Ureter (tissue), 1 donor: Measurements from ENCODE around the gene CD81. TPM values are rescaled to one million over a fixed set of nuclear protein-coding genes. Genes with fewer than 3 reads are reported as not detected.

ENCODE experiments used
- DNase-seq: peaks from one replicate; pipeline ENCODE4 v3.0.0-alpha.2; 2020; ENCODE audit warnings: low spot score
- total RNA-seq: library from RNA; stranded (reverse); gene quantifications from one replicate; pipeline ENCODE4 v1.2.4, GENCODE V29; 2023
- donor health status: DM: yes; HTN: yes; CAD: no.

The CD81 gene
- total RNA-seq, 1 donor from 2014 or later = 831 TPM

DNA sequence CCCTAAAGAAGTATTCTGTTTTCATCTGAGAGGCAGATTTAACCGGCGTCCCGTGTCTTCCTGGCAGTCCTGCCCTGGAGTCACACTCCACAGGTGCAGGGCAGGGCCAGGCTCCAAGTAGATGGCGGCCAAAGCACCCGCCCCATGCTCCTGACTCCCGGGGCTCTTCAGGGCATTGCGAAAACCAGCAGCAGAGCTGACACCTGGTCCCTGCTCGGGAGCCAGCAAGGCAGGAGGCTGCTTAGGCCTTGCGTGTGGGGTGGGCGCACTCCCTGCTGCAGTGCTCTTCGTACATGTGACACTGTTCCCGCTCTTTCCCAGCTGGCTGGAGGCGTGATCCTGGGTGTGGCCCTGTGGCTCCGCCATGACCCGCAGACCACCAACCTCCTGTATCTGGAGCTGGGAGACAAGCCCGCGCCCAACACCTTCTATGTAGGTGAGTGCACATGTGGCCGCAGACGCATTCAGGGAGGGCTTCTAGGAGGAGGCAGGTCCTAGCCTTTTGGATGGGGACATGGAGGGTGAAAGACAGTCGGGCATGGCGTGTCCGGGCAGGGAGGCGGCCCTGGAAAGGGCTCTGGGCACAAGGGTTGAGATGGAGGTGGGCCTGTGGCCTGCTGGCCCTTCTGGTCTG, 13.1 kb downstream of the CD81 start:
- no peak for DNase-seq

DNA sequence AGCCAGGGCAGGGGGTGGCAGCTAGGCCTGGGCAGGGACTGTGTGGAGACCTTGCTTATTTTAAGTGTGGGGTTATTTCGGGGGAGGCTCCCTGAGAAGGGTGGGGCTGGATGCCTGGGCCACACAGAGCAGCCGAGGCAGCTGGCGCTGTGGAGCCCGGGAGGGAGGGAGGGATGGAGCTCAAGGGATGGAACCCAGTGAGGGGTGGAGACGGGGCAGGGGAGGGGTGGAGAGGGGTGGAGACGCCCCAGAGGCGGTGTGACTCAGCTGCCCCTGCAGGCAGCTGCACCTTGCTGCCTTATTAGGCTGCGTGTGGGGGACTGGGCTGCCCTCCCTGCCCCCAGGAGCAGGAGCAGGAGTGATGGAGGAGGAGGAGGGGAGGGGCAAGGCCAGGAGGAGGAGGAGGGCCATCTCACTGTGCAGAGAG, 13.6 kb downstream of the CD81 start:
- DNase-seq = peak; percentile 73

DNA sequence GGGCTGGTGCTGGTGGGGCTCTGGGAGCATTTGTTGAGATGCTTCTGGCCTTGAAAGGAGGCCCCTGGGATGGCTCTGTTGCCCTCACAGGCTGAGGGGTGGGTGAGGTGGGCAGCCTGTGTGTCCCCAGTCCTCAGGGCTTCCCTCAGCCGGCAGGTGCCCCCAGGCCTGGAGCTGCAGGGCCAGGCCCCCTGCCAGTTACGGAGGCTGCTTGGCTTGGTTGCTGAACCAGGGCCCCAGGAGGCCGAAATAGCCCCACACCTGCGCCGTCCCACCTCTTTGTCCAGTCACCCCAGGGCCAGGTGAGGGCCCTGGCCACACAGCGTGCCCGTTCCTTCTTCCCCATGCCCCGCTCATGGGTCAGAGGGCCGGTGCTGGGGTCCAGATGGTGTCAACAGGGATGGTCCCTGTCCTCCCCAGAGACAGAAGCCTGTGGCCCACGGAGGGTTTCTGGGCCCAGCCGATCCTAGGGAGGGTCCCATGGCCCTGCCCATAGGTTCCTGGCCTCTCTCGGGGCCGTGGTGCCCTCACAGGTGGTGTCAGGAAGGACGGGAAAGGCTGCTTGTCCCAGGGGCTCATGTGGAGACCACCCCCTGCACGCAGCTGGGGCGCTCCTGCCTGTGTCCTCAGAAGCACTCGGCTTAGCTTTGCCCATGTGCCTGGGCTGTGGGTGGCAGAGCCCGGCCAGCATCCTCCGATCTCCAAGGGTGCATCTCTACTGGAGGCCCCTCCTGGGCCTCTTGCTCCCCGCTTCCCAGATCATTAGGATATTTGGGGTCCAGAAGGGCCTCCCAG, 14.3 kb downstream of the CD81 start:
- no peak for DNase-seq

DNA sequence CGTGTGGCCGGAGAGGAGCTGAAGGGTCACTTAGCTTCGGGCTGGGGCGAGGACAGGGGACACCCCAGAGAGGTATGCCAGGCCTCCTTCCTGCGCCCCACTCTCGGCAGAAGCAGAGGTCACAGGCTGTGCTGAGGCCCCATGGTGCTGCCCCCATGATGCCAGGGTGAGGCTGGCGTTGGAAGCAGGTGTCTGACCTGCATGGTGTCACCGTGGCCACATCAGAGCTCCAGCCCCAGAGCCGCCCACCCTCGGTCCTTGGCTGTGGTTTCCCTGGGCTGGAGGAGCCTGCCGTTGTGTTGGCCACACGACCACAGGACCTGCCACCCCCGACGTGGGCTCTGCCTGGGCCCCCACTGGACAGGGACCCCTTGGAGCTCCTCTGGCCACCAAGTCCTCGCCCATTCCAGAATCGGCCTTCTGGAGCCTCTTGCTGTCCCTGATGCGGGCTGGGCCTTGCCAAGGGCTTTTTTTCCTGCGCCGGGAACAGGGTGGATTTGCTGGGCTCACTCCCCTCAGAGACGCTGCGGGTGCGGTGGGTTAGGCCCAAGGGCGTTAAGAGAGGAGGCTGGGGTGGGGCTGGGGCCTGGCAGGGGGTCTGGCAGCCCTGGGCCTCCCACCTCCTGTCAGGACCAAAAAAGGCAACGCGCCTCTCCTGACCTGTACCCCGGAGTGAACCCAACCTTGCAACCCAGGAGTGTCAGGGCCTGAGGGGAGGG, 15.3 kb downstream of the CD81 start:
- no peak for DNase-seq

DNA sequence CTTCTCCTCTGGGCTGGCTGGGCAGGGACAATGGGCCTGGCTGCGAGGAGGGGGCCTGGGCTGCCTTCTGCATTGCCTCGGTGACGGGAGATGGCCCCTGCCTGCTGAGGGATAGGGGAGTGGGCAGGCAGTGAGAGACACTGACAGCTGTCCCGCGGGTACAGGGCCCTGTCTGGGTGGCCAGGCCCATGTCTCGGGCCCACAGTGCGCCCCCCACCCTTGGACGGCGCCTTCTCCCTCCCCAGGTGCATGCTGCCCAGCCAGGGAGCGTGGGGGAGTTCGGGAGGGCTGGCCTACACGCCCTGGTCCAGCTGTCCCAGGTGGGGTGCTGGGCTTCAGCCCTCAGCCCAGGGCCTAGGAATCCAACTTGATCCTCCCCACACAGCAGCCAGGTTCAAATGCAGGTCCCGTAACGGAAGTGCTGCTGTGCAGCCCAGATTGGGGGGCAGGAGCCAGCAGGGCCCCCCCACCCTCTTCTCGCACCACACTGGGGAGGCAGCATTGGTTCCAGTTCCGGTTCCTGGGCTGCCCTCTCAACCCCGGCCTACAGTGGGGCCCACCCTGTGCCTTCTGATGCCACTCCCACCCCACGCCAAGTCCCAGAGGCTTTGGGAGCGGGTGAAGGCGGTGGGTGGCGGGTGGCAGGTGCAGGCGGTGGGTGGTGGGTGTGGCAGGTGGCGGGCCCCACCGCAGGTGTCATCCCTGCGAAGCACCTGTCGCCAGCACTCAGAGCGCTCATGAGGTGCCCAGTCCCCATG, 16.2 kb downstream of the CD81 start:
- no peak for DNase-seq

DNA sequence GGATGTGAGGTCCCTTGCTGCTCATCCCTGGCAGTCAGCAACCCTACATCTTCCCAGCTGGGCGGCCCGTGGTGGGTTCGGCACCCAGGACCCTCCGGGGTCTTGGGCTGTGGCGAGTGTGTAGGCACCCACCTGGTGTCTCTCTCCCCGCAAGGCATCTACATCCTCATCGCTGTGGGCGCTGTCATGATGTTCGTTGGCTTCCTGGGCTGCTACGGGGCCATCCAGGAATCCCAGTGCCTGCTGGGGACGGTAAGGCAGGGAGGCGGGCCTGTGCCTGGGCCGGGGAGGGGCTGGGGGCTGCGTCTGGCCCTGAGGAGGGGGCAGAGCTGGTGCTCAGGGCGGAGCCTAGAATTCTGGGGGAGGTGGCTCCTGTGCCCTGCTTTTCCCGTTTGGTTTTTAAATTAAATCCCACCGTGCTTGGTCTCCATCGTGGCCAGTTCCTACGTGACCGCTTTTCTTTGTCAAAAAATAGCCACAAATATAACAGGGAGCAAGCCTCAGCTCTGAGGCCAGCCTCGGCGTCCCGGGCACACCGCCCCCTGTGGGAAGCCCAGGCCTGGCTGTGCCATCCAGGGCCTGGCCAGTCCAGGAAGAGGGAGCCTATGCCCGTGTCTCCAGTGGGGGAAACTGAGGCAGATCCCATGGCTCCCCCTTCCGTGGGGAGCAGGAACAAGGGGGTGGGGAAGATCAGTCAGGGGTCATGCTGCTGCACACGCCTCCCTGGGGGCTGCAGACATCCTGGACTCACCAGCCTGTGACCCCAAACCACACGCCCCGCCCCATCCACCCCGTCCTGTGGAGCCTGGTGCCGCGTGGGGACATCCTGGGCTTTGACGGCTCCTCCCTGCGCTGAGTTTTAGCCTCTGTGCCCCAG, 17.1 kb downstream of the CD81 start:
- DNase-seq = no peak

GRCh38 chr11:2394818-2395105, 17.7 kb downstream of the CD81 start:
- DNase-seq = no peak

DNA sequence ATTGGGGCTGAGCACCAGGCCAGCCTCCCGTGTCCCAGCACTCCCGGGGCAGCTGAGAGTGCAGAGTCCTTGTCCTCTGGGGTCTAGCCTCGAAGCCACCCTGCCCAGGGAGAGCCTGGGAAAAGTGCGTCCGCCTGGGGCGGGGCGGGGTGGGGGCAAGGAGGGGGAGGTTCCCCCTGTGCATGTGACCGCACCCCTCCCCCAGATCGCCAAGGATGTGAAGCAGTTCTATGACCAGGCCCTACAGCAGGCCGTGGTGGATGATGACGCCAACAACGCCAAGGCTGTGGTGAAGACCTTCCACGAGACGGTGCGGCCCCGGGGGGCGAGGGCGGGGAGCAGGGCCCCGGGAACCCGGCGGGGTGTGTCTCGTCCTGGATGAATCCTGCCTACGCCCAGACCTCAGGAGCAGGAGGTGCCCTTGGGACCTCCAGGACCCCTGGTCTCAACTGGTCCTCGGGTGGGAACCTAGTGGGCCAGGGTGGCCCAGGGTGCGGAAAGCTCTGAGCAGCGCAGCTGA, 18.2 kb downstream of the CD81 start:
- no peak for DNase-seq

DNA sequence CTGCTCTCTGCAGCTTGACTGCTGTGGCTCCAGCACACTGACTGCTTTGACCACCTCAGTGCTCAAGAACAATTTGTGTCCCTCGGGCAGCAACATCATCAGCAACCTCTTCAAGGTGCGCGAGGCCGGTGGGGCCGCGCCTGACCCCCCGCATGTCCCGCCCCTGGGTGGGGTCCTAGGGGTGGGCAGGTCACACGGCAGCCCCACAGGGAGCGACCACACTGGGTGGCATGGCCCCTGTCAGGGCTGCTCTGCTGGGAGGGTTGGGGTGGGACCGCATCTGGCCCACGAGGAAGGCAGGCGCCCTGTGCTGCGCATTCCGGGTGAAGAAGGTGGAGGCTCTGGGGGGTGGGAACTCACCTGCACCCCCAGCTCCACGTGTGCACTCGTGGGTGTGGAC, 18.7 kb downstream of the CD81 start:
- DNase-seq = no peak

GRCh38 chr11:2396471-2396870, 19.4 kb downstream of the CD81 start:
- DNase-seq = no peak

- no peak for DNase-seq
These were observed 19.9 kb downstream of the CD81 start for GRCh38 chr11:2397005-2397404.

- no peak for DNase-seq
These were observed 21.7 kb downstream of the CD81 start for GRCh38 chr11:2398664-2399355.

- DNase-seq = no peak
These were observed 22.5 kb downstream of the CD81 start for GRCh38 chr11:2399488-2400068.

DNA sequence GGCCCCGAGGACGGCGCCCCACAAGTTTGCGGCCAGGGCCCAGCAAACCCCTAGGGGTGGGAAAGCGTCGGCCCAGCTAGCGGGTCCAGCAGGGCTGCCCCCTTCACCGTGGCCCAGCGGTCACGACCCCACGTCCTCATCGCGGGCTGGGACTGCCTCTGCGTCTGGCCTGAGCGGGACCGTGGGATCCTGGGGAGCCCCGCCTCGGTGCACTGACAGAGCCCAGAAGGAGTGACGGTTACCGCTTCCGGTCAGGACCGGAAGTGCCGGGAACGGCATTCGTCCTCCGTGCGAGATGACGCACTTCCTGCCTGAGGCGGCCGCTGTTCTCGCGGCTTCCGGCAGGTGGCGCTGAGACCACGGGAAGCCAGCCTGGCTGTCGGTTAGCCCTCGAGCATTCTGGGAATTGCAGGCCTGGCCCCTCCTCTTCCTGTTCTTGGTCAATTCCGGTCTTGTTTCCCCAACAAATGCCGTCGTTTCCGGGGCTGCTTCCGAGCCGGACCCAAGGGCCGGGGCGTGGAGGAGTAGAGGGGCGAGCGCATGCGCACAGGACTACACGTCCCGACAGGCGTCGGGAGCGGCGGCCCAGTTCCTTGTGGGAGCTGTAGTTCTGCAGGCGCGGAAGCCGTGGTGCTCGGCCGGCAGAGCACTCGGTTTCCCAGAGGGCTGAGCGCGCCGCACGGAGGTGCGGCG, 23.1 kb downstream of the CD81 start, which contains the start of gene TSSC4:
TSSC4 (plus strand) TSS at position 682 of the 693 bp plus-strand sequence. CDS start 1,884 bp downstream, outside the sequence.
- DNase-seq = peak; percentile 100

DNA sequence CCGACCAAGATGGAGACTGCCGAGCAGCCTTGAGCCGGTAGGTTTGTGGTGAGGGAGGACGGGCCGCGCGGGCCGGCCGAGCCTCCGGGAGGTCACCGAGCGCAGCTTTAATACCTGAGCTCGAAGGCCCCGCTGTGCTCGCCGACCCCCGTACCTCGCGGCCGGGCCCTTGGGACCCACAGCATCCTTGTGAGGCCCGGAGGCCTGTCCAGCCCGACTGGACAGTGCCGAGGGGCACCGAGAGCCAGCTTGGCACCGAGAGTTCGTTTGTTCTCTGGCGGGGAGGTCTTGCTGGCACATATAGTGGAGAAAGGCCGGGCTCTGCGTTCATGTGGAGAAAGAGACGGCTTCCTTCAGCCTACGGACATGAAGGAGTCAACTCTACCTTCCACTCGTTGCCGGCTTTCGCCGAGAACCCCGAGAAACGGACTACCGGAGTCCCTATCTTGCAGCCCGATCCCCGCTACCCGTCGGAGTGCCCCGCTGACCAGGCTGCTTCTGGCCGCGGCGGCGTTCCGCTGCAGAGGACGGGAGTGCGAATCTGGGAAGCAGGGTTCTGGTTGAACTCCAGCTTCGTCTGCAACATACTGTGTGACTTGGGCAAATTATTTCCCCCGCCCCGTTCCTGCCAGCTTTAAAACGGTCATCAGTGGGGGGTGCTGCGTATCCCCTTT, 23.8 kb downstream of the CD81 start:
- DNase-seq = no peak

DNA sequence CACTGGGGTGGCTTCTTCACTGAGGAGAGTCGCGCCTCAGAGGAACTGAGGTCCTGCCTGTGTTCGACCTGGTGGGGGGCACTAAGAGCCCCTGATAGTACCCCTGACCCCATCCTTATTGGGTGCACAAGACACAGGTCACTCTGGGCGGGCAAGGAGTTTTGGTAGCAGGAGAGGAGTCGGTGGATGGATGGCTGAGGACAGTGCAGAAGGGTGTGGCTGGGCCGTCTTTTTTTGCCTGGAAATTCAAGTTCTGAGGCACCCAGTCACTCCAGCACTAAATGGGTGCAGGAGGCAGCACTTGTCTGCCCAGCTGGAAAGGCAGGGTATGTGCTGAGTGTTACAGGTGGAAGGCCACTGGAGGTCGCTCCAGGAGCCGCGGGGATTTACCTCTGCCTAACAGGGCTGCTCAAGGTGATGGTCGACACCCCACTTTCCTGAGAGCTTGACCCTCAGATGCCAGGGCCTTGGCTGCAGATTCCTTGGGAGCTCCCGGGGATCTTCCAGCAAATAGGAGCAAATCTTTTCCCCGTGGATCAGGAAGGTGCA, 24.4 kb downstream of the CD81 start:
- no peak for DNase-seq

- no peak for DNase-seq
These were observed 25.0 kb downstream of the CD81 start for GRCh38 chr11:2402106-2402505.

DNA sequence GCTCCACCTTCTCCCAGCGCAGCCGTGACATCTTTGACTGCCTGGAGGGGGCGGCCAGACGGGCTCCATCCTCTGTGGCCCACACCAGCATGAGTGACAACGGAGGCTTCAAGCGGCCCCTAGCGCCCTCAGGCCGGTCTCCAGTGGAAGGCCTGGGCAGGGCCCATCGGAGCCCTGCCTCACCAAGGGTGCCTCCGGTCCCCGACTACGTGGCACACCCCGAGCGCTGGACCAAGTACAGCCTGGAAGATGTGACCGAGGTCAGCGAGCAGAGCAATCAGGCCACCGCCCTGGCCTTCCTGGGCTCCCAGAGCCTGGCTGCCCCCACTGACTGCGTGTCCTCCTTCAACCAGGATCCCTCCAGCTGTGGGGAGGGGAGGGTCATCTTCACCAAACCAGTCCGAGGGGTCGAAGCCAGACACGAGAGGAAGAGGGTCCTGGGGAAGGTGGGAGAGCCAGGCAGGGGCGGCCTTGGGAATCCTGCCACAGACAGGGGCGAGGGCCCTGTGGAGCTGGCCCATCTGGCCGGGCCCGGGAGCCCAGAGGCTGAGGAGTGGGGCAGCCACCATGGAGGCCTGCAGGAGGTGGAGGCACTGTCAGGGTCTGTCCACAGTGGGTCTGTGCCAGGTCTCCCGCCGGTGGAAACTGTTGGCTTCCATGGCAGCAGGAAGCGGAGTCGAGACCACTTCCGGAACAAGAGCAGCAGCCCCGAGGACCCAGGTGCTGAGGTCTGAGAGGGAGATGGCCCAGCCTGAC, 26.0 kb downstream of the CD81 start:
- no peak for DNase-seq
